ENCODE measurements around the gene MAP3K13.

Gene MAP3K13

GRCh38 chr3:185479373-185479945 is 116.5 kb downstream of the MAP3K13 start:
- in situ Hi-C loops (cut with HindIII; ENCODE audit: low pct_ligation_motif_present, low pct_unique_long_range_greater_than_20kb, low sequenced_read_pairs), result no loop called here
- no peak for DNase-seq

- DNase-seq, result no peak
- in situ Hi-C loops (cut with HindIII; ENCODE audit: low pct_ligation_motif_present, low pct_unique_long_range_greater_than_20kb, low sequenced_read_pairs), result no loop called here
Observed at GRCh38 chr3:185484296-185484695, 121.4 kb downstream of the MAP3K13 start.

- in situ Hi-C loops (cut with HindIII; ENCODE audit: low pct_ligation_motif_present, low pct_unique_long_range_greater_than_20kb, low sequenced_read_pairs), result no loop called here
- DNase-seq, result no peak
Observed at GRCh38 chr3:185486394-185486793, 123.5 kb downstream of the MAP3K13 start.

- no peak for DNase-seq
- in situ Hi-C loops (cut with HindIII; ENCODE audit: low pct_ligation_motif_present, low pct_unique_long_range_greater_than_20kb, low sequenced_read_pairs), result no loop called here
Observed at GRCh38 chr3:185488465-185488864, 125.5 kb downstream of the MAP3K13 start.

GRCh38 chr3:185489462-185489861 is 126.5 kb downstream of the MAP3K13 start:
- DNase-seq, result no peak
- in situ Hi-C loops (cut with HindIII; ENCODE audit: low pct_ligation_motif_present, low pct_unique_long_range_greater_than_20kb, low sequenced_read_pairs), result no loop called here

- in situ Hi-C loops (cut with HindIII; ENCODE audit: low pct_ligation_motif_present, low pct_unique_long_range_greater_than_20kb, low sequenced_read_pairs), result no loop called here
Observed at GRCh38 chr3:185490241-185490640, 127.3 kb downstream of the MAP3K13 start.

DNA sequence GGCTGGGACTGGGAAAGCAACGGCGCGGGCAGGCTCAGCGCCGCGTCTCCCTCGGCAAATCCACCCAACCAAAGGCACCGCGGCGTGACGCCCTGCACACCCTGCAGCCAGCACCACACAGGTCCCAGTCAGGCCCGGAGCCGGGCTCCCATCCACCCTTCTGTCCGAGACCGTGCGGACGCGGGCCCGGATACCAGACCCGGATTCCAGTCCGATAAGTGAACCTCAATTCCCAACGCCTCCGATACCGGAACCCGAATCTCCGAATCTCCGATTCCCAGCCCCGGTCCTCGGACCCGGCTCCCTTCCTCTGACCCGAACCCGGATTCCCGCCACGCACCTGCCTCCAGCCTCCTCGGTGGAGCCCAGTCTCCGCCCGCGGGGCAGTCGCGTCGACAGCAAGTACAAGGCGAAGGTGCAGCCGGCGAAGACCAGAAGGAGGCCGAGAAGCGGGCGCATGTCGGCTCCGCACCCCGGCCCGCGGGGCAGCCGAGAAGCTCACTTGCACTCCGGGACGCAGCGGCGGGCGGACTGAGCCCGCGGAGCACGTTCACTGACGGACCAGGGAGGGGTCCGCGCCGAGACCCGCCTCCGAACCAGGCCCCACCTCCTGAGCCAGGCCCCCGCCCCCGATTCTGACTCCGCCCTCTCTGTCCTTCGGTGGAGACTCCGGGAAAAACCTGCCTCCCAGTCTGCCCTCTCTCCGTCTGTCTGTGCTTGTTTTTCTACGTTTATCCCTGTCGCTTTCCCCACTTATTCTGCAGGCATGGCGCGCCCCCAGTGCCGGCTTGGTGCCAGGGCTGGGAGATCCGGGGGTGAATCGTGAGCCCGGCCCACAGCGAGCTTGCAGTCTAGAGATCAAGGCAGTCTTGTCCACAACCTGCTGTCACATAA is 135.8 kb downstream of the MAP3K13 start, which contains the start of gene TMEM41A:
Gene TMEM41A (minus strand): TSS at position 533 of the 894 bp plus-strand sequence. CDS start 74 bp downstream, at position 459.
- DNase-seq, result peak; percentile 89
- in situ Hi-C loops (cut with HindIII; ENCODE audit: low pct_ligation_motif_present, low pct_unique_long_range_greater_than_20kb, low sequenced_read_pairs), result no loop called here

More at GRCh38 chr3:185490241-185490640, 127.3 kb downstream of the MAP3K13 start:
- DNase-seq, result no peak

DNA sequence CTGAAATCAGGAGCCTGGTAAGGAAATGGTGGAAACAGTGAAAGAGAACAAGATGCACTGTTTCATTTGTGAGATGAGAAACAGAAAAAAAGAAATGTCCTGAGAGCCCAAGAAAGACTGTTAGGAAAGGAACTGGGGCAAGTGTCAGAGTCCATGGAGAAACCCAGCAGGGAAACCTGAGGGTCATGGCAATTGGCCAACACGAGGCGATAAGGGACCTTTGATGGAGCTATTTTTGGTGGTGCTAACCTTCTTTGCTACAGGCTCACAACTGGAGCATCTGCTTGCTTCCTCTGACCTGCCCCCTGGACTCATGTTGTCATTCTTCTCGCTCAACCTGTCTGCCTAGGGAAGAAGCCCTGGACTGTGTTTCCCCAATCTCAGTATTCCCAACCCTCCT is 140.1 kb downstream of the MAP3K13 start:
- in situ Hi-C loops (cut with HindIII; ENCODE audit: low pct_ligation_motif_present, low pct_unique_long_range_greater_than_20kb, low sequenced_read_pairs), result no loop called here
- no peak for DNase-seq

DNA sequence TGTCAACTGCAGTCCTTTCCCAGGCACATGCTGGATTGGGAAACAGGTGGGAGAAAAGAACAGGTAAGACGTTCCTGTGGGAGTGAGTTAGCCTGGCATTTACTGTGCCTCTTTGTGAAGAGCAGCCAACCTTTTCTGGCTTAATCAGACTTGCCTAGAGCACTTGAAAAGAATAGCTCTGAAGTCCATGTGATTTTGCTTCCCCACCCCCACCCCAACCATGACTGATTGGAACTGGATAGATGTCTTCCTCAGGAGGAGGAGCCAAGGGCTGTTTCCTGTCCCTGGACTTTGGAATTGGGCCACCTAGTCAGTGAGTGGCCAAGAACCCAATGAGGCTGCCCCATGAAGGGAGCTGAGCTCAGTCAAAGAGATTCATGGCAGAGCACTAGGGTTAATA is 140.6 kb downstream of the MAP3K13 start:
- in situ Hi-C loops (cut with HindIII; ENCODE audit: low pct_ligation_motif_present, low pct_unique_long_range_greater_than_20kb, low sequenced_read_pairs), result no loop called here
- DNase-seq, result no peak

DNA sequence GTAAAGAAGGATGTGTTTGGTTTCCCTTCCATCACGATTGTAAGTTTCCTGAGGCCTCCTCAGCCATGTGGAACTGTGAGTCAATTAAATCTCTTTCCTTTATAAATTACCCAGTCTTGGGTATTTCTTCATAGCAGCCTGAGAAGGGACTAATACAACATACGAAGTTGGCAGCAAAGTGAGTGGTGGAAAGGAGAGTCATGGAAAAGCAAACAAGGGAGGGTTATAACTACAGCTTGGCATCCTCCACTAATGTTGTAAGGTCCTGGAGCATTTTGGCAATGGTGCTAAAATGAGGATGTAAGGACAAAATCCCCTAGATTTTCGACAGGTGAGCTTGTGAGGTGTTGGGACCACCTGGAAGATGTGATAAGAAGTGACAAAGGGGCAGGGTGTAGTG is 141.7 kb downstream of the MAP3K13 start:
- in situ Hi-C loops (cut with HindIII; ENCODE audit: low pct_ligation_motif_present, low pct_unique_long_range_greater_than_20kb, low sequenced_read_pairs), result no loop called here
- DNase-seq, result no peak

DNA sequence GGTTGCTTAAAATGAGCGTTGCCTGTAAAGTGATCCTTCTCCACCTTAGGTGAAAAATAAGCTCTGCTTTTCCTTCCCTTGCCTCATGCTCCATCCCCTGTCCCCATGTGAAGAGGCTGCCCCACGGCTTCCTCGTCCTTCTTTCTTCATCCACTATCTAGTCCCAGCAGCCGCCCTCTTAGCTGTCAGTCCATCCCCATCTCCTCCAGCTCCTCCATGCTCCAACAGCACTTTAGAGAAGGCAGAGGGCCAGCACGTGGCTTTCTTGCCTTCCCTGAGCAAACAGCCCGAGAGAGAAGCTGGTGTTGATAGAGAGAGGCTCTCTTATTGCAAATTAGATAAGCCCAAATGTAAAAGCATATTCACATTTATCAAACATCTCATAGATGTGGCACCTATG is 144.9 kb downstream of the MAP3K13 start:
- in situ Hi-C loops (cut with HindIII; ENCODE audit: low pct_ligation_motif_present, low pct_unique_long_range_greater_than_20kb, low sequenced_read_pairs), result no loop called here
- DNase-seq, result no peak

- no peak for DNase-seq
- in situ Hi-C loops (cut with HindIII; ENCODE audit: low pct_ligation_motif_present, low pct_unique_long_range_greater_than_20kb, low sequenced_read_pairs), result no loop called here
Observed at GRCh38 chr3:185508335-185508991, 145.5 kb downstream of the MAP3K13 start.

- in situ Hi-C loops (cut with HindIII; ENCODE audit: low pct_ligation_motif_present, low pct_unique_long_range_greater_than_20kb, low sequenced_read_pairs), result no loop called here
- no peak for DNase-seq
Observed at GRCh38 chr3:185511711-185512110, 148.8 kb downstream of the MAP3K13 start.

DNA sequence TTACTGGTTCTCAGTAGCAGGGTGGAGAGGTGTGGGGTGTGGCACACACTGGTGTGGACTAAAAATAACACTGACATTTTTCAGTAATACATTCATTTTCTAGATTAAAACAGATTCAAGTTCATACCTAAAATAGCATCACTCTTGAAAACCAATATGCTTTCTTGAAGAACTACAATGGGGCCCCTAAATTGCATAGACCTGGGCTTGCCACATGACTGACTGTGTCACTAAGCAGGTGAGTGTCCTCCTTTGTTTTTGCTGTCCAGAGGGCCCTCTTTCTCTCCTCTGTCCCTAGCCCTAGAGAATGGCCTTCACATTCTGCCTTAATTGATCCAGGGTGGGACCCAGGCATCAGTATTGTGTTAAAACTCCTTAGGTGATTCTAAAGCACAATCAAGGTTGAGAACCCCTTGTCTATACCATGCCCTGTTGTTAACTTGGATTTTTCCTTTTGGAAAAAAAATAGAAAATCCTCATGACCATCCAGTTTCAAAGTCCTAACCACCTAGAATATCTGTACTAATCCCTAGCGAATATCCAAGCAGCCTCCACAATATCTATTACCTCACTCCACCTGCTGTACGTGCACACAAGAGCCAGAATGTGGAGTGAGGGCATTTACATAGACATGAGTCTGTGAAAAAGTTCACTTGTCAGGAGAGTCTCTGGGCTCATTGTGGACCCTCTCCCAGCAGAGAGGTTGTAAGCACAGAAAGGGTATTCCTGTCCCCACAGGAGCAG is 154.6 kb downstream of the MAP3K13 start:
- no peak for DNase-seq
- in situ Hi-C loops (cut with HindIII; ENCODE audit: low pct_ligation_motif_present, low pct_unique_long_range_greater_than_20kb, low sequenced_read_pairs), result no loop called here

GRCh38 chr3:185519021-185519420 is 156.1 kb downstream of the MAP3K13 start:
- DNase-seq, result no peak
- in situ Hi-C loops (cut with HindIII; ENCODE audit: low pct_ligation_motif_present, low pct_unique_long_range_greater_than_20kb, low sequenced_read_pairs), result no loop called here

GRCh38 chr3:185521349-185522138 is 158.6 kb downstream of the MAP3K13 start:
- no peak for DNase-seq
- in situ Hi-C loops (cut with HindIII; ENCODE audit: low pct_ligation_motif_present, low pct_unique_long_range_greater_than_20kb, low sequenced_read_pairs), result no loop called here

GRCh38 chr3:185526349-185526951 is 163.5 kb downstream of the MAP3K13 start:
- DNase-seq, result no peak
- in situ Hi-C loops (cut with HindIII; ENCODE audit: low pct_ligation_motif_present, low pct_unique_long_range_greater_than_20kb, low sequenced_read_pairs), result no loop called here

GRCh38 chr3:185527364-185527763 is 164.4 kb downstream of the MAP3K13 start:
- in situ Hi-C loops (cut with HindIII; ENCODE audit: low pct_ligation_motif_present, low pct_unique_long_range_greater_than_20kb, low sequenced_read_pairs), result no loop called here
- DNase-seq, result no peak

Measured in ACHN (cell line).